H9 (cell line): ENCODE measurements around the gene HBZ. TPM values are rescaled to one million over a fixed set of nuclear protein-coding genes. Genes with fewer than 3 reads are reported as not detected.

Experiments used
- DNase-seq: peaks from one replicate; pipeline ENCODE4 v3.0.0-alpha.2; 2017
- H2AFZ ChIP-seq: one replicate; pipeline ENCODE4 v1.6.1; 2013; ENCODE audit warnings: mild to moderate bottlenecking, low read length, control low read depth, moderate library complexity
- H2AK5ac ChIP-seq: 2 replicates; pipeline ENCODE4 v1.6.1; 2013; ENCODE audit warnings: low read length, control low read depth, mixed read lengths; ENCODE audit not compliant: insufficient read length
- H2BK120ac ChIP-seq: one replicate; pipeline ENCODE4 v1.6.1; 2013; ENCODE audit warnings: low read depth, mild to moderate bottlenecking, low read length, control low read depth, inconsistent platforms; ENCODE audit not compliant: poor library complexity, severe bottlenecking
- H2BK12ac ChIP-seq: 2 replicates; pipeline ENCODE4 v1.6.1; 2013; ENCODE audit warnings: low read length, control low read depth, mixed read lengths, low read depth; ENCODE audit not compliant: insufficient read length
- H2BK15ac ChIP-seq: 2 replicates; pipeline ENCODE4 v1.6.1; 2013; ENCODE audit warnings: low read depth, low read length, control low read depth
- H2BK20ac ChIP-seq: one replicate; pipeline ENCODE4 v1.6.1; 2013; ENCODE audit warnings: low read depth, mild to moderate bottlenecking, low read length, control low read depth, inconsistent platforms; ENCODE audit not compliant: poor library complexity, severe bottlenecking
- H2BK5ac ChIP-seq: 2 replicates; pipeline ENCODE4 v1.6.1; 2013; ENCODE audit warnings: low read length, control low read depth, mixed read lengths; ENCODE audit not compliant: insufficient read length
- H3K14ac ChIP-seq: 2 replicates; pipeline ENCODE4 v1.6.1; 2013; ENCODE audit warnings: low read length, control low read depth; ENCODE audit not compliant: insufficient read depth
- H3K18ac ChIP-seq: 2 replicates; pipeline ENCODE4 v1.6.1; 2013; ENCODE audit warnings: low read depth, mild to moderate bottlenecking, mixed read lengths, low read length, control low read depth; ENCODE audit not compliant: insufficient read length
- H3K23ac ChIP-seq: 2 replicates; pipeline ENCODE4 v1.6.1; 2013; ENCODE audit warnings: low read length, control low read depth, mixed read lengths, low read depth; ENCODE audit not compliant: insufficient read length
- H3K23me2 ChIP-seq: 2 replicates; pipeline ENCODE4 v1.6.1; 2013; ENCODE audit warnings: low read depth, mild to moderate bottlenecking, mixed read lengths, low read length, control low read depth; ENCODE audit not compliant: insufficient read length, poor library complexity, severe bottlenecking
- H3K27ac ChIP-seq: 2 replicates; pipeline ENCODE4 v1.5.1; 2013; ENCODE audit warnings: low read length, control low read depth, mixed read lengths, low read depth; ENCODE audit not compliant: insufficient read length
- H3K27me3 ChIP-seq: 2 replicates; pipeline ENCODE4 v1.6.1; 2013; ENCODE audit warnings: low read length, control low read depth, inconsistent platforms; ENCODE audit not compliant: insufficient read depth
- H3K4ac ChIP-seq: 2 replicates; pipeline ENCODE4 v1.6.1; 2013; ENCODE audit warnings: low read depth, mild to moderate bottlenecking, control low read depth, inconsistent platforms, low read length, moderate library complexity
- H3K4me1 ChIP-seq: 2 replicates; pipeline ENCODE4 v1.6.1; 2013; ENCODE audit warnings: low read length, control low read depth, inconsistent platforms; ENCODE audit not compliant: insufficient read depth
- H3K4me2 ChIP-seq: 2 replicates; pipeline ENCODE4 v1.6.1; 2013; ENCODE audit warnings: low read length, control low read depth, mixed read lengths; ENCODE audit not compliant: insufficient read length, insufficient read depth
- H3K56ac ChIP-seq: 2 replicates; pipeline ENCODE4 v1.6.1; 2013; ENCODE audit warnings: low read depth, mild to moderate bottlenecking, mixed read lengths, low read length, control low read depth; ENCODE audit not compliant: insufficient read length
- H3K79me1 ChIP-seq: 2 replicates; pipeline ENCODE4 v1.6.1; 2013; ENCODE audit warnings: low read depth, mild to moderate bottlenecking, moderate library complexity, low read length, control low read depth, inconsistent platforms; ENCODE audit not compliant: insufficient read depth, poor library complexity, severe bottlenecking
- H3K79me2 ChIP-seq: 2 replicates; pipeline ENCODE4 v1.6.1; 2013; ENCODE audit warnings: low read length, control low read depth, inconsistent platforms; ENCODE audit not compliant: insufficient read depth
- H3K9ac ChIP-seq: 2 replicates; pipeline ENCODE4 v1.6.1; 2013; ENCODE audit warnings: low read length, control low read depth, mixed read lengths; ENCODE audit not compliant: insufficient read length; ENCODE audit errors: extremely low read depth
- H3K9me3 ChIP-seq: one replicate; pipeline ENCODE4 v1.6.1; 2013; ENCODE audit warnings: low read depth, low read length, inconsistent platforms; ENCODE audit not compliant: control insufficient read depth
- H3T11ph ChIP-seq: one replicate; pipeline ENCODE4 v1.6.1; 2013; ENCODE audit warnings: mild to moderate bottlenecking, low read length, control low read depth, inconsistent platforms
- H4K20me1 ChIP-seq: one replicate; pipeline ENCODE4 v1.6.1; 2013; ENCODE audit not compliant: control insufficient read depth, insufficient read length, insufficient read depth
- H4K5ac ChIP-seq: 2 replicates; pipeline ENCODE4 v1.6.1; 2013; ENCODE audit warnings: low read depth, mild to moderate bottlenecking, mixed read lengths, low read length, control low read depth; ENCODE audit not compliant: insufficient read length
- H4K8ac ChIP-seq: replicated peaks from 2 replicates; pipeline ENCODE4 v1.6.1; 2013; ENCODE audit warnings: low read length, control low read depth, mixed read lengths, low read depth; ENCODE audit not compliant: insufficient read length
- H4K91ac ChIP-seq: 2 replicates; pipeline ENCODE4 v1.6.1; 2013; ENCODE audit warnings: low read depth, mild to moderate bottlenecking, moderate library complexity, mixed read lengths, low read length, control low read depth; ENCODE audit not compliant: insufficient read length
- H3K27ac Mint-ChIP-seq, 3 experiments: 2 replicates in 2 of 3; 3 replicates in 1 of 3; pipeline ENCODE4 v1.8.0; 2020 to 2021; ENCODE audit warnings: mixed read lengths in 3 of 3, mild to moderate bottlenecking in 1 of 3, moderate library complexity in 1 of 3
- H3K27me3 Mint-ChIP-seq: 2 replicates; pipeline ENCODE4 v1.8.0; 2021; ENCODE audit warnings: low read depth, mild to moderate bottlenecking, moderate library complexity, mixed read lengths
- H3K36me3 Mint-ChIP-seq, 3 experiments: 2 replicates in 2 of 3; 3 replicates in 1 of 3; pipeline ENCODE4 v1.8.0; 2020 to 2021; ENCODE audit warnings: low read depth in 3 of 3, mixed read lengths in 3 of 3; ENCODE audit not compliant: insufficient read depth in 1 of 3
- H3K4me1 Mint-ChIP-seq, 2 experiments: 2 replicates each; pipeline ENCODE4 v1.8.0; 2020; ENCODE audit warnings: mixed read lengths in 2 of 2
- H3K4me3 Mint-ChIP-seq, 2 experiments: 2 replicates in 1 of 2; 3 replicates in 1 of 2; pipeline ENCODE4 v1.8.0; 2020 to 2021; ENCODE audit warnings: mild to moderate bottlenecking in 2 of 2, mixed read lengths in 2 of 2, moderate library complexity in 1 of 2
- H3K9me3 Mint-ChIP-seq, 2 experiments: 2 replicates in 1 of 2; 3 replicates in 1 of 2; pipeline ENCODE4 v1.8.0; 2020; ENCODE audit warnings: mild to moderate bottlenecking in 2 of 2, mixed read lengths in 2 of 2, moderate library complexity in 1 of 2
- WGBS: extraction: QIAGEN DNeasy Blood & Tissue Kit; methylation state at CpG from one replicate; pipeline ENCODE4 v1.1.7; 2013; ENCODE audit warnings: missing lambda C conversion rate, low lambda C conversion rate, mixed read lengths; ENCODE audit not compliant: insufficient read length; ENCODE audit errors: extremely low coverage; 5-methylcytosine and 5-hydroxymethylcytosine counted together
- total RNA-seq: library from RNA; stranded (reverse); gene quantifications from 2 replicates; pipeline ENCODE4 v1.2.1, GENCODE V29; 2021
- TF ChIP-seq, protein P1 (sequence below): fragments of 200-600 bp; sonication (generic); conservative IDR thresholded peaks from 3 replicates; pipeline ENCODE4 v1.8.0; 2021; ENCODE audit warnings: antibody characterized with exemption, mild to moderate bottlenecking

HBZ gene
- total RNA-seq, 1 experiment from 2014 or later: not detected

DNA sequence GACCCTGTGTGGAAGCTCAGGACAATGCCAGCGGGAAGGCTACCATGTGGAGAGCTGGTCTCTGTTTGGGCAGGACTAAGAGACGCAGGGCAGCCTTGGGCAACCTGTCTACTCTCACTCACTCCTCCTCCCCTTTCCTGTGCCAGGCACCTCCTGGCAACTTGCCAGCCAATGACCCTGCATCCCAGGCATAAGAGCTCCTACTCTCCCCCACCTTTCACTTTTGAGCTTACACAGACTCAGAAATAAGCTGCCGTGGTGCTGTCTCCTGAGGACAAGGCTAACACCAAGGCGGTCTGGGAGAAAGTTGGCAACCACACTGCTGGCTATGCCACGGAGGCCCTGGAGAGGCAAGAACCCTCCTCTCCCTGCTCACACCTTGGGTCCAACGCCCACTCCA lies 16.0 kb downstream of the HBZ start:
- no peak overlapping the region for H4K8ac ChIP-seq
- H3K27me3 ChIP-seq: peaks cover 44% of the 10 kb centered on the region

More for the DNA sequence above, 16.0 kb downstream of the HBZ start:
- H2BK20ac ChIP-seq: no peak overlapping the region
- no peak overlapping the region for H4K5ac ChIP-seq
- H3K4me2 ChIP-seq: no peak overlapping the region
- no peak for DNase-seq
- H2BK120ac ChIP-seq: no peak overlapping the region
- H3K23me2 ChIP-seq: peaks cover 8% of the 10 kb centered on the region
- no peak overlapping the region for H2AFZ ChIP-seq
- no peaks in the 10 kb centered on the region for H3K79me1 ChIP-seq
- Mint-ChIP-seq H3K27ac (no peak overlapping the region), H3K36me3 (no peaks in the 10 kb centered on the region; a peak in 1 of 7 replicates), H3K27me3 (peaks cover 77% of the 10 kb centered on the region), H3K4me1 (peaks cover 27 to 38% of the 10 kb centered on the region in 2 experiments), H3K4me3 (peak overlapping the region in 1 of 2 experiments; percentile 24; a peak in 1 of 5 replicates), H3K9me3 (peaks cover 0 to 3% of the 10 kb centered on the region in 2 experiments; a peak in 1 of 5 replicates)
- H2AK5ac ChIP-seq: no peak overlapping the region
- H3K14ac ChIP-seq: no peak overlapping the region
- H3K18ac ChIP-seq: no peak overlapping the region
- WGBS: no CpG with 5 or more reads among the region's 6 CpGs
- H4K20me1 ChIP-seq: no peaks in the 10 kb centered on the region
- H3K79me2 ChIP-seq: no peaks in the 10 kb centered on the region
- no peak overlapping the region for H3K27ac ChIP-seq
- TF ChIP-seq, protein P1, sequence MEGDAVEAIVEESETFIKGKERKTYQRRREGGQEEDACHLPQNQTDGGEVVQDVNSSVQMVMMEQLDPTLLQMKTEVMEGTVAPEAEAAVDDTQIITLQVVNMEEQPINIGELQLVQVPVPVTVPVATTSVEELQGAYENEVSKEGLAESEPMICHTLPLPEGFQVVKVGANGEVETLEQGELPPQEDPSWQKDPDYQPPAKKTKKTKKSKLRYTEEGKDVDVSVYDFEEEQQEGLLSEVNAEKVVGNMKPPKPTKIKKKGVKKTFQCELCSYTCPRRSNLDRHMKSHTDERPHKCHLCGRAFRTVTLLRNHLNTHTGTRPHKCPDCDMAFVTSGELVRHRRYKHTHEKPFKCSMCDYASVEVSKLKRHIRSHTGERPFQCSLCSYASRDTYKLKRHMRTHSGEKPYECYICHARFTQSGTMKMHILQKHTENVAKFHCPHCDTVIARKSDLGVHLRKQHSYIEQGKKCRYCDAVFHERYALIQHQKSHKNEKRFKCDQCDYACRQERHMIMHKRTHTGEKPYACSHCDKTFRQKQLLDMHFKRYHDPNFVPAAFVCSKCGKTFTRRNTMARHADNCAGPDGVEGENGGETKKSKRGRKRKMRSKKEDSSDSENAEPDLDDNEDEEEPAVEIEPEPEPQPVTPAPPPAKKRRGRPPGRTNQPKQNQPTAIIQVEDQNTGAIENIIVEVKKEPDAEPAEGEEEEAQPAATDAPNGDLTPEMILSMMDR: no peak
- no peak overlapping the region for H2BK5ac ChIP-seq
- no peak overlapping the region for H3T11ph ChIP-seq
- no peak overlapping the region for H2BK15ac ChIP-seq
- no peak overlapping the region for H4K91ac ChIP-seq
- H3K9ac ChIP-seq: no peak overlapping the region
- H2BK12ac ChIP-seq: no peak overlapping the region
- no peak overlapping the region for H3K23ac ChIP-seq
- H3K4me1 ChIP-seq: no peaks in the 10 kb centered on the region; the same call in 1 of the 2 replicates
- H3K4ac ChIP-seq: no peak overlapping the region
- no peaks in the 10 kb centered on the region for H3K9me3 ChIP-seq
- no peak overlapping the region for H3K56ac ChIP-seq
